SW480 (cell line): ENCODE results near the gene NEGR1.

ENCODE experiments used
- DNase-seq: peaks from one replicate; pipeline ENCODE4 v3.0.0-alpha.2; 2016; ENCODE audit warnings: low spot score

NEGR1 gene

DNA sequence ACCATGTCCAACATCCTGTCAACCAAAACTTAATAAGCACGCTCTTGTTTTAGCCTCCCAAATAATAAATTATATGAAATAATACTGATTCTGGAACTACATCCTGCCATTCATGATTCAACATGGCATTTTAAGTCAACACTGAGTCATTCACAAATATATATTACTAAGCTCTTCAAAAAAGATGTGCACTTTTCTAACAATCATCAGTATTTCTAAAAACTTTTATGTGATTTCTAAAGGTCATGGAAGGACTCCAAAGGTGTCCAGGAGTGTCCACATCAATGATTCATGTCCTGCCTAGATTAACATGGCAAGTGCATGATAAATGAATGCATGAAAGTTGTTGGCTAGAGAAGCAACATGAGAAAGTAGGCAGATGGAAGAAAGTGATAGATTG is 51.6 kb downstream of the NEGR1 start:
- no peak for DNase-seq

DNA sequence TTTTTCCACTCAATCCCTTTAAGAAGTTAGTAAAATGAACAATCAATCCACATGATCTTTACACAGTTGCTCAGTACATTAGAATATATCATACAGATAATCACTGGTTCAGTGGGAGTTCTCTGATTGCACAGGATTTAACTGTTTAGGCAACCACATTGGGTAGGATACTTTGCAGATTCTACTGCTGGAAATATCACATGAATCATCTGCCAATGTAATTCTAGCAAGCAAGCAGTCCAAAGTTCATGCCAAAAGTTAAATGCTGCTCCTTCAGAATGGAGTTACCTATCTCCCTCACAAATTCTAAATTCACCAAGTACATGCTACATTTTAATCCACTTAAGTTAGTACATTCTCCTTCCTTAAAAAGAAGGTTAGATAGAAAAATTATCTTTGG is 52.4 kb downstream of the NEGR1 start:
- no peak for DNase-seq

DNA sequence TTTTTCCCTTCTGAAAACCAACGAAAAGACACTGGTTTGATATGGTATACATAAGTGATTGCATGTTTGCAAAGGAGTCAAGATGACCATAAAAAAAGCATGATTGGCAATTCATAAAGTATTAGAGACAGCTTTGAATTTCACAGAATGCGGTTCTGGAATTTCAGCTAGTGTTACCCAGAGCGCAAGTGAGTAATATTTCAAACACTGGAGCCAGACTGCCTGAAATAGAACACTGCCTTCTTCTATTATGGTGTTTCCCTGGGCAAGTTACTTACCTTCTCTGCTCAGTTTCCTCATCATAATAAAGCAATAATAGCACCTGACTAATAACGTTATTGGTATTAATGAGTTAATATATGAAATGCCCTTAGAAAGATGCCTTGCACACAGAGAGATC is 54.7 kb downstream of the NEGR1 start:
- DNase-seq, result no peak

- no peak for DNase-seq
Measured at GRCh38 chr1:72224506-72224905, 57.8 kb downstream of the NEGR1 start.

DNA sequence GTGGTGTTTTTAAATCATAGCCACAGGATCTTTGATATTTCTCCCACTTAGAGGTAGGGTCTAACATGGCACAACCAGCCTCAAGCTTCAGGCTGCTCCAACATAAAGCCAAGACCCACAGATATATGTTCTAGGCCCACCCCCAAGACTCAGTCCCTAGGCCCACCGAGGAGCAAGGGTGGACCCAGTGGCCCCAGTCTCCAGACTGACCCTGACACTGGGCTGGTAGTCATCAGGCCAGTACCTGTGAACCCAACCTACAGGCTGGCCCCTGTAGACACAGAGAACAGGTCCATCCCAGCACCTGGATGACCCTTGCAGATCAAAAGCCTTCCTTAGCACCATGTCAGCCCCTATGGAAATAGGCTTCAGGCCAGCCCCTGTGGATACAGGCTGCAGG is 60.5 kb downstream of the NEGR1 start:
- DNase-seq, result no peak

GRCh38 chr1:72218141-72218739 is 64.1 kb downstream of the NEGR1 start:
- DNase-seq, result no peak

GRCh38 chr1:72207059-72207458 is 75.3 kb downstream of the NEGR1 start:
- DNase-seq, result no peak

DNA sequence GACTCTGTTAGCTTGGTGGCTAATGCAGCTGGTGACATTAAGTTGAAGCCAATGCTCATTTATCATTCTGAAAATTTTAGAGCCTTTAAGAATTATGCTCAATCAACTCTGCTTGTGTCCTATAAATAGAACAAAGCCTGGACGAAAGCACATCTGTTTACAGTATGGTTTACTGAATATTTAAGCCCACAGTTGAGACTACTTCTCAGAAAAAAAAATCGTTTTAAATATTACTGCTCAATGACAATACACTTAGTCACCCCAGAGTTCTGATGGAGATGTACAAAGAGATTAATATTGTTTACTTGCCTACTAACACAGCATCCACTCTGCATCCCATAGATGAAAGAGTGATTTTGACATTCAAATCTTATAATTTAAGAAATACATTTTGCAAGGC is 79.6 kb downstream of the NEGR1 start:
- no peak for DNase-seq

GRCh38 chr1:72197786-72198185 is 84.6 kb downstream of the NEGR1 start:
- DNase-seq, result no peak

- peak; percentile 3 for DNase-seq
Measured at GRCh38 chr1:72186733-72187307, 95.5 kb downstream of the NEGR1 start.

- DNase-seq, result no peak
Measured at GRCh38 chr1:72184099-72184701, 98.1 kb downstream of the NEGR1 start.

DNA sequence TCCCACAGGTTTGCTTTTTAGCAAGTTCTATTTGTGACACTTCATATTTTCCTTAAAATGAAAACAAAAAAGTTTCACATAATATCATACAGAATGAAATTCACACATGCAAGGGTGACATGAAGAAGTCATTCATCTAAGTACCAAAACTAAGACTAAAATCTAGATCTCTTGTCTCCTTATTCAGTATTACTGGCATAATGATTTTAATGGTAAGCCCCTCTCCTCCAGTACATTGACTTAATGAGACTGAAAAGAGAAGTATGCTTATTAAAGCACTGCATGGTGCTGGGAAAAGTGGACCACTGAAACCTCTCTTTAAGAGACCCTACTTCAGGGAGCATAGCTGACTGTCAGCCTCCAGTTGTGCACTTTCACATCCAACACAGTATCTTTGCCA is 99.5 kb downstream of the NEGR1 start:
- DNase-seq, result no peak

GRCh38 chr1:72178266-72178665 is 104.1 kb downstream of the NEGR1 start:
- DNase-seq, result no peak

DNA sequence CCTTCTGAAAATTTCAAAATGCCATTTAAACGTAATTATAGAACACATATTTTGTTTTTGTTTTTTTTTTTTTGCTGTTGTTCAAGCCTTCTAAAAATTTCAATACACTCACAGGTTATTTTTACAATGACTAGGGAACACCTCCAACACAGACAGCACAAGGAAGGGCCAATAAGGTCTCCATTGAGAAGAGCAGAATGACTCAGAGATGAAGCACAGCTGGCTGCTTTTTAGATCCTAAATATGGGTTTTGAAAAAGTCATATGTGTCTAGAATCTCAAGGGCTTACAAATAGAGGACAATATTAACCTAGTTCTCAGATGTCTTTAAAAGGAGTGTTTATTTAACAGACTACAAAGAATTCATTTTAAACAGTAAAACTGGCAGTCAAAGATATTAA is 104.6 kb downstream of the NEGR1 start:
- no peak for DNase-seq

GRCh38 chr1:72170246-72170645 is 112.1 kb downstream of the NEGR1 start:
- no peak for DNase-seq

GRCh38 chr1:72166426-72166825 is 115.9 kb downstream of the NEGR1 start:
- DNase-seq, result no peak

DNA sequence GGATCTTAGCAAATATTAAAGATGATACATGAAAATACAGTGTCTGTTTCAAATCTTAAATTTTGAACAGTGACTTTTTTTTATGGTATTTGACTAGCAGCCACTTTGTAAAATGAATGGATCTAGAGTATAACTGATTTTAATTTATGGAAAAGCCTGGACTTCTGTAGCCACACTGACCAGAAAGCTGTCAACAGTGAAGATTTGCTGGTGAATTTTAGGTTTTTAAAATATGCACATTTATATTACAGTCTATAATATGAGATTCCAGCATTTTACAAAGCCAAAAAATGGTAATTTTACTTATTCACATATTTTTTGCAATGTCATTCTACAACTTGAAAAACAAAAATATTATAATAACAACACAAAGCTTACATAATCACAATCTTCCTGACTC is 131.8 kb downstream of the NEGR1 start:
- no peak for DNase-seq

DNA sequence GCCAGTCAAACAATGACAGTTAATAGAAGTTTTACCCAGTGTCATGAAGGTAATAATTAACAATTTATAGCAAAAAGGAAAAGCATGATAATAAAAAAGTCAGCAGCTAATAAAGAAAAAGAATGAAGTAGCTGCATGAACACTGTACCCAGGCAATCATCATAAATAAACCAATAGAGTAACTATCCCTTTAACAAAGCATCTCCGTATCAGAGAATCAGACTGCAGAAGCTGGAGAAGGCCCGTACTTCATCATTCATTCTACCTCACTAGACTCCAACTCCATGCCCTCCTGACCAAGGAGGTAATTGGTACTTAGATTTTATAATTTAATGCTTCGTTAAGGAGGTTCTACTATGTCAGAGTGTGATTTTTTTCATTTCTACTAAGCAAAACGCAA is 140.5 kb downstream of the NEGR1 start:
- DNase-seq, result no peak

- no peak for DNase-seq
Measured at GRCh38 chr1:72140222-72140621, 142.1 kb downstream of the NEGR1 start.

- DNase-seq, result no peak
Measured at GRCh38 chr1:72137656-72138055, 144.7 kb downstream of the NEGR1 start.

DNA sequence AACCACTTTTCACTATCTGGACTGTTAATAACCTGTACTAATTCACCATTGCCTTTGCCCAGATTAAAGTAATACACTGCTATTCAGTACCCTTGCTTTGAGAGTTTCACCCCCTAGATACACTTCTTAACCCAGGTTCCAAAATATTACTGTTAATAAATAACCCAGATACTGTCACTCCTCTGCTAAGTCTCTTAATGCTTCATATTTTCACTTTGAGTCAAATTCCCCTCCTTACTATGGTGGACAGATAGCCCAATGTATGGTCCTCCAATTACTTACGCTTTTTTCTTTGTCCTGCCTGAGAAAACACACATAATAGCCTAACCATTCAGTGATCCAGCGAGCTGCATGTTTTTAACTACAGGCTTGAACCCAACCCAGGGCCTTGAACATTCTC is 152.5 kb downstream of the NEGR1 start:
- DNase-seq, result no peak

DNA sequence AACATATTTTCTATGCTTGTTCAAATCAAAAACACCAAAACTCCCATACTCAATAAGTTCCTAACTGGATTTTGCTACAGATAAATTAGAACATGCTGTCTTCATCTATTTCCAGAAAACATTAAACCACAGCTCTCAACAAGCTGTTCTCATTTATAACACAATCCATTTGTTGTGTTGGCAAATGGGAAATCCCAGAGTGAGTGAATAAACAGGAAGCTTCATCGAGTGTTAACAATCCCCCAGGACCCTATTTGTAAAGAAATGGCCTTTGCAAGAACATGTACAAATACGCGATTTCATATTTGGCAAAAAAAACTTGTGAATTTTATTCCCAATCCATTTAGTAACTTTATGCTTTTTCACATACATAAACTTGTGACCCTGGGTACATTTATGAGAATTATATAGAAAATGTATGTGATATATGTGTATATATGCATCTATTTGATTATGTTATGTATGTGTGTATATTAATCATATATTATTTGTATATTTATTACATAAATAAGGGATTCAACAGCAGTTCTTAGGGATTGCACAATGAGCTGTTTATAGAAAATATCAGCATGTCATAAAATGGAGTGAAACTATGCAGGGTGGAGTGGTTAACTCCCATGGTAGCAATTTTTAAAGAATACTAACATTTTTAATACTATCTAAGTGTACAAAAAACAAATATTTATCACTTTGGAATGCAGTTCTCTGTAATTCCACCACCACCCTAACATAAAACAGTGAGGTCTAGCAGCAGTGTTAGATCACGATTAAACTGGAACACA is 160.0 kb downstream of the NEGR1 start:
- DNase-seq, result no peak

DNA sequence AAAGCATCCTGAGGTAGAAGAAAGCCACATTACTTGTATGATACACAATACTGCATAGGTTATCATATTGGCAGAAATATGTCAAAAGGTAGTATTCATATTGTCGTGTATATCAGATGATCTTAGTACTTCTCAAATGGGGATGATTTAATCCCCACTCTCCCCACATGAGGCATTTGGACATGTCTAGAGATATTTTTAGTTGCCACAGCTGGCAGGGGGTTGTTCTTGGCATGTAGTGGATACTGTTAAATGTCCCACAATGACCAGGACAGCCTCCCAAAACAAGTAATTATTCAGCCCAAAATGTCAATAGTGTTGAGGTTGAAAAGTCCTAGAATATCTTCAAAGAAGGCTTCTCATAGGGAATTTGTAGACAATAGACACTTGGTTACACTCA is 162.8 kb downstream of the NEGR1 start:
- DNase-seq, result no peak
